Activated T-helper 1 cell treated with anti-CD3 and anti-CD28 coated beads, Interleukin-12 subunit alpha, Interleukin-12 subunit beta, Interleukin-2, Interleukin-4 antibody, amounts not matched to agents 30 ng/mL and 10 ng/mL and 1 ng/mL, durations not matched to agents 14 hours and 24 hours and 36 hours (primary cell): ENCODE results near the gene PCDHB14. TPM values are rescaled to one million over a fixed set of nuclear protein-coding genes. Genes with fewer than 3 reads are reported as not detected.
"Not testable (repeated sequence)": the region's sequence is repeated elsewhere in the genome, so short reads cannot be mapped to it uniquely, and the experiment has no call there.

Experiments used
- DNase-seq: peaks from one replicate; pipeline ENCODE4 v3.0.0; 2021; ENCODE audit warnings: low spot score
- H3K27ac Mint-ChIP-seq: one replicate; pipeline ENCODE4 v1.8.0; 2021; ENCODE audit warnings: mild to moderate bottlenecking, mixed read lengths
- H3K27me3 Mint-ChIP-seq: one replicate; pipeline ENCODE4 v1.8.0; 2022; ENCODE audit warnings: mild to moderate bottlenecking, moderate library complexity, mixed read lengths; ENCODE audit not compliant: insufficient read depth
- H3K36me3 Mint-ChIP-seq: one replicate; pipeline ENCODE4 v1.8.0; 2021; ENCODE audit warnings: low read depth, mixed read lengths
- H3K4me1 Mint-ChIP-seq: one replicate; pipeline ENCODE4 v1.8.0; 2021; ENCODE audit warnings: low read depth, mixed read lengths
- H3K4me3 Mint-ChIP-seq: one replicate; pipeline ENCODE4 v1.8.0; 2021; ENCODE audit warnings: mild to moderate bottlenecking, moderate library complexity, mixed read lengths
- H3K9me3 Mint-ChIP-seq: one replicate; pipeline ENCODE4 v1.8.0; 2021; ENCODE audit warnings: mixed read lengths
- intact Hi-C: fragments of 100-400 bp; cut with micrococcal nuclease; formaldehyde crosslinking; loops from one replicate; pipeline ENCODE4 v1.15.1; 2024
- total RNA-seq: library from RNA; stranded (reverse); gene quantifications from 2 replicates; pipeline ENCODE4 v1.2.3, GENCODE V29; 2022

The PCDHB14 gene
- total RNA-seq, 1 donor from 2014 or later: not detected

DNA sequence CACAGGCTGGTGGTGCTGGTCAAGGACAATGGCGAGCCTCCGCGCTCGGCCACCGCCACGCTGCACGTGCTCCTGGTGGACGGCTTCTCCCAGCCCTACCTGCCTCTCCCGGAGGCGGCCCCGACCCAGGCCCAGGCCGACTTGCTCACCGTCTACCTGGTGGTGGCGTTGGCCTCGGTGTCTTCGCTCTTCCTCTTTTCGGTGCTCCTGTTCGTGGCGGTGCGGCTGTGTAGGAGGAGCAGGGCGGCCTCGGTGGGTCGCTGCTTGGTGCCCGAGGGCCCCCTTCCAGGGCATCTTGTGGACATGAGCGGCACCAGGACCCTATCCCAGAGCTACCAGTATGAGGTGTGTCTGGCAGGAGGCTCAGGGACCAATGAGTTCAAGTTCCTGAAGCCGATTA lies 7.1 kb upstream of the PCDHB14 start:
- H3K4me3 Mint-ChIP-seq, H3K27me3 Mint-ChIP-seq, H3K4me1 Mint-ChIP-seq, DNase-seq, intact Hi-C loops, H3K27ac Mint-ChIP-seq, H3K36me3 Mint-ChIP-seq: not testable (repeated sequence)
- peaks cover 31% of the 10 kb centered on the region for H3K9me3 Mint-ChIP-seq

DNA sequence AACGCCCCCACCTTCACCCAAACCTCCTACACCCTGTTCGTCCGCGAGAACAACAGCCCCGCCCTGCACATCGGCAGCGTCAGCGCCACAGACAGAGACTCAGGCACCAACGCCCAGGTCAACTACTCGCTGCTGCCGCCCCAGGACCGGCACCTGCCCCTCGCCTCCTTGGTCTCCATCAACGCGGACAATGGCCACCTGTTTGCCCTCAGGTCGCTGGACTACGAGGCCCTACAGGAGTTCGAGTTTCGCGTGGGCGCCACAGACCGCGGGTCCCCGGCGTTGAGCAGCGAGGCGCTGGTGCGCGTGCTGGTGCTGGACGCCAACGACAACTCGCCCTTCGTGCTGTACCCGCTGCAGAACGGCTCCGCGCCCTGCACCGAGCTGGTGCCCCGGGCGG lies 1.7 kb downstream of the PCDHB14 start:
- H3K4me1 Mint-ChIP-seq, H3K36me3 Mint-ChIP-seq, H3K4me3 Mint-ChIP-seq, H3K27me3 Mint-ChIP-seq, DNase-seq, intact Hi-C loops, H3K27ac Mint-ChIP-seq: not testable (repeated sequence)
- H3K9me3 Mint-ChIP-seq: peaks cover 14% of the 10 kb centered on the region

DNA sequence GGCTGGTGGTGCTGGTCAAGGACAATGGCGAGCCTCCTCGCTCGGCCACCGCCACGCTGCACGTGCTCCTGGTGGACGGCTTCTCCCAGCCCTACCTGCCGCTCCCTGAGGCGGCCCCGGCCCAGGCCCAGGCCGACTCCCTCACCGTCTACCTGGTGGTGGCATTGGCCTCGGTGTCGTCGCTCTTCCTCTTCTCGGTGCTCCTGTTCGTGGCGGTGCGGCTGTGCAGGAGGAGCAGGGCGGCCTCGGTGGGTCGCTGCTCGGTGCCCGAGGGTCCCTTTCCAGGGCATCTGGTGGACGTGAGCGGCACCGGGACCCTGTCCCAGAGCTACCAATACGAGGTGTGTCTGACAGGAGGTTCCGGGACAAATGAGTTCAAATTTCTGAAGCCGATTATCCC lies 2.3 kb downstream of the PCDHB14 start:
- H3K4me1 Mint-ChIP-seq, DNase-seq, intact Hi-C loops, H3K4me3 Mint-ChIP-seq, H3K36me3 Mint-ChIP-seq, H3K27ac Mint-ChIP-seq, H3K27me3 Mint-ChIP-seq: not testable (repeated sequence)
- peaks cover 11% of the 10 kb centered on the region for H3K9me3 Mint-ChIP-seq

DNA sequence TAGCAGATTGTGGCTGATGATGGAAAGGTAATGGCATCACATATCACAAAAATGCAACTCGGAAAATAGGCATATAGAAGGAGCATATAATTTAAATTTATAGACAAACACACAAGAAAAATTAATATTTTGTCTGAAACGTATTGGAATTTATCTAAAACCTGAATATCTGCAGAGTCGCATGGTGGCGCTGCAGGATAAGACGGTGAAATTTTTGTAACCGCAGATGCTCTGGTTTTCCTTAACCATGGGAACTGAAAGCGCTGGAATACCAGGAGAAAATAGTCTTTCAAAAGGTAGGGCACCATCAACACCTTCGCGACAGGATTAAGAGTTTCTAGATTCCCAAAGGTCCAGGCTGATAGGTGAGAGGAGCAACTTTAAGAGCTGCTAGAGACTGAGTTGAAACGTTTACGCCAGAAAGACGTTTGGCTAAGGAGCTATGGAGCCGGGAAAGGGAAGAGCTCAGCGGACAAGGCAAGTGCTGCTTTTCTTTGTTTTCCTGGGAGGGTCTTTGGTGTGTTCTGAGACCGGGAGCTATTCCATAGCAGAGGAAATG lies 11.0 kb downstream of the PCDHB14 start:
- DNase-seq: no peak
- no peak overlapping the region for H3K27ac Mint-ChIP-seq
- no peaks in the 10 kb centered on the region for H3K4me1 Mint-ChIP-seq
- intact Hi-C loops: loop anchor here (5.0 to 10.0 kb wide), 2 partner anchors 188 to 369 kb away; partner anchors contain the start of genes PCDHA11 and PCDHGA11
- peaks cover 1% of the 10 kb centered on the region for H3K36me3 Mint-ChIP-seq
- H3K27me3 Mint-ChIP-seq: peaks cover 3% of the 10 kb centered on the region
- H3K4me3 Mint-ChIP-seq: no peak overlapping the region
- H3K9me3 Mint-ChIP-seq: peaks cover 33% of the 10 kb centered on the region

DNA sequence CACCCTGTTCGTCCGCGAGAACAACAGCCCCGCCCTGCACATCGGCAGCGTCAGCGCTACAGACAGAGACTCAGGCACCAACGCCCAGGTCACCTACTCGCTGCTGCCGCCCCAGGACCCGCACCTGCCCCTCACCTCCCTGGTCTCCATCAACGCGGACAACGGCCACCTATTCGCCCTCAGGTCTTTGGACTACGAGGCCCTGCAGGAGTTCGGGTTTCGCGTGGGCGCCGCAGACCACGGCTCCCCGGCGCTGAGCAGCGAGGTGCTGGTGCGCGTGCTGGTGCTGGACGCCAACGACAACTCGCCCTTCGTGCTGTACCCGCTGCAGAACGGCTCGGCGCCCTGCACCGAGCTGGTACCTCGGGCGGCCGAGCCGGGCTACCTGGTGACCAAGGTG lies 12.8 kb downstream of the PCDHB14 start:
- not testable (repeated sequence) for H3K4me3 Mint-ChIP-seq
- intact Hi-C loops: loop anchor here (10.0 kb wide), 1 partner anchor 371 kb away; the partner anchor contains the start of gene PCDHA11

DNA sequence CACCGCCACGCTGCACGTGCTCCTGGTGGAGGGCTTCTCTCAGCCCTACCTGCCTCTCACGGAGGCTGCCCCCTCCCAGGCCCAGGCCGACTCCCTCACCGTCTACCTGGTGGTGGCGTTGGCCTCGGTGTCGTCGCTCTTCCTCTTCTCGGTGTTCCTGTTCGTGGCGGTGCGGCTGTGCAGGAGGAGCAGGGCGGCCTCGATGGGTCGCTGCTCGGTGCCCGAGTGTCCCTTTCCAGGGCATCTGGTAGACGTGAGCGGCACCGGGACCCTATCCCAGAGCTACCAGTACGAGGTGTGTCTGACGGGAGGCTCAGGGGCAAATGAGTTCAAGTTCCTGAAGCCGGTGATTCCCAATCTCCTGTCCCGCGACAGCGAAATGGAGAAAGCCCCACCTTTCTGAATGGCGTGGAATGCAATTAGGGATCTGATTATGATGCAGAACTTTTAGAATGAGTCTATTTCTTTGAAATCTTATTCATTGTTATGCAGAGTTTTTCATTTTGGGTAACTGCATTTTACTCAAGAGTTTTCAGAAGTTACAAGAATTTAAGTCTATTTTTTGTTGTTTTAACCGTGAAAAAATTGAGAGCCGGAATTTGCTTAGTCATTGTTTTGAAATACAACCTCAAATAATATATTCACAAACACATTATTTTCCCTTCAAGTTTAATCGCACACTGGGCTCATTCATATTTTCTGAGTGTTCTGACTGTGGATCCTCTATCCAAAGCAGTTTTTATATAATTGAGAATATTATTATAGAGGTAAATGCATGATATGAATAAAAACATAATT lies 13.6 kb downstream of the PCDHB14 start:
- H3K27me3 Mint-ChIP-seq: peaks cover 3% of the 10 kb centered on the region
- DNase-seq: no peak
- H3K4me1 Mint-ChIP-seq: no peaks in the 10 kb centered on the region
- H3K27ac Mint-ChIP-seq: peak overlapping the region; percentile 86
- H3K9me3 Mint-ChIP-seq: peaks cover 45% of the 10 kb centered on the region
- peaks cover 1% of the 10 kb centered on the region for H3K36me3 Mint-ChIP-seq
- intact Hi-C loops: loop anchor here (10.0 kb wide), 1 partner anchor 372 kb away; the partner anchor contains the start of gene PCDHA11
- H3K4me3 Mint-ChIP-seq: peak overlapping the region; percentile 26

More for the DNA sequence above, 12.8 kb downstream of the PCDHB14 start:
- H3K36me3 Mint-ChIP-seq, DNase-seq, H3K27me3 Mint-ChIP-seq, H3K4me1 Mint-ChIP-seq: not testable (repeated sequence)
- peaks cover 49% of the 10 kb centered on the region for H3K9me3 Mint-ChIP-seq
- H3K27ac Mint-ChIP-seq: peak overlapping the region; percentile 23

DNA sequence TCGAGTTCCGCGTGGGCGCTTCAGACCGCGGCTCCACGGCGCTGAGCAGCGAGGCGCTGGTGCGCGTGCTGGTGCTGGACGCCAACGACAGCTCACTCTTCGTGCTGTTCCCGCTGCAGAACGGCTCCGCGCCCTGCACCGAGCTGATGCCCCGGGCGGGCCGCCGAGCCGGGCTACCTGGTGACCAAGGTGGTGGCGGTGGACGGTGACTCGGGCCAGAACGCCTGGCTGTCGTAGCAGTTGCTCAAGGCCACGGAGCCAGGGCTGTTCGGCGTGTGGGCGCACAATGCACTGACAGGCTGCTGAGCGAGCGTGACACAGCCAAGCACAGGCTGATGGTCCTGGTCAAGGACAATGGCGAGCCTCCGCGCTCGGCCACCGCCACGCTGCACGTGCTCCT lies 18.4 kb downstream of the PCDHB14 start:
- H3K27me3 Mint-ChIP-seq: peaks cover 2% of the 10 kb centered on the region
- peaks cover 70% of the 10 kb centered on the region for H3K9me3 Mint-ChIP-seq
- peaks cover 1% of the 10 kb centered on the region for H3K36me3 Mint-ChIP-seq
- no peaks in the 10 kb centered on the region for H3K4me1 Mint-ChIP-seq
- H3K4me3 Mint-ChIP-seq: no peak overlapping the region
- intact Hi-C loops: loop anchor here (10.0 kb wide), 1 partner anchor 113 kb away; the partner anchor contains the start of genes PCDHGA4, PCDHGB1 and PCDHGB2
- H3K27ac Mint-ChIP-seq: no peak overlapping the region
- no peak for DNase-seq

DNA sequence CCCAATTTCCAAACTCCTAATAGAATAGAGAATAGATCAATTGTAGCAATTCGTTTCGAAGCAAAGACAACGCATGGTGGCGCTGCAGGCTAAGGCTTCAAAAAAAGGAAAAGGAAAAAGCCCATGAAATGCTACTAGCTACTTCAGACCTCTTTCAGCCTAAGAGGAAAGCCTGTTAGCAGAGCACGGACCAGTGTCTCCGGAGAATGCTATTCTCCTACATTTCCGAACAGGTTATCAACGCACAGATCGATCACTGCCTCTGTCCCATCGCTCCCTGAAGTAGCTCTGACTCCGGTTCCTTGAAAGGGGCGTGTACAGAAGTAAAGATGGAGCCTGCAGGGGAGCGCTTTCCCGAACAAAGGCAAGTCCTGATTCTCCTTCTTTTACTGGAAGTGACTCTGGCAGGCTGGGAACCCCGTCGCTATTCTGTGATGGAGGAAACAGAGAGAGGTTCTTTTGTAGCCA lies 22.1 kb downstream of the PCDHB14 start, which contains the start of gene PCDHB15:
Gene PCDHB15, plus strand, starts transcription at position 146 of the 468 bp plus-strand sequence. Its CDS starts 184 bp downstream, at position 330.
- Mint-ChIP-seq H3K36me3 (peaks cover 1% of the 10 kb centered on the region), H3K9me3 (peaks cover 72% of the 10 kb centered on the region), H3K27me3 (no peaks in the 10 kb centered on the region), H3K27ac (no peak within 1 kb of the TSS), H3K4me1 (no peaks in the 10 kb centered on the region), H3K4me3 (no peak within 1 kb of the TSS)
- intact Hi-C loops: loop anchor here (10.0 kb wide), 1 partner anchor 110 kb away; the partner anchor contains the start of genes PCDHGA4, PCDHGB1 and PCDHGB2
- DNase-seq: no peak

DNA sequence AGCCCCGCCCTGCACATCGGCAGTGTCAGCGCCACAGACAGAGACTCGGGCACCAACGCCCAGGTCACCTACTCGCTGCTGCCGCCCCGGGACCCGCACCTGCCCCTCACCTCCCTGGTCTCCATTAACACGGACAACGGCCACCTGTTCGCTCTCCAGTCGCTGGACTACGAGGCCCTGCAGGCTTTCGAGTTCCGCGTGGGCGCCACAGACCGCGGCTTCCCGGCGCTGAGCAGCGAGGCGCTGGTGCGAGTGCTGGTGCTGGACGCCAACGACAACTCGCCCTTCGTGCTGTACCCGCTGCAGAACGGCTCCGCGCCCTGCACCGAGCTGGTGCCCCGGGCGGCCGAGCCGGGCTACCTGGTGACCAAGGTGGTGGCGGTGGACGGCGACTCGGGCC lies 23.8 kb downstream of the PCDHB14 start:
- not testable (repeated sequence) for H3K36me3 Mint-ChIP-seq, H3K27me3 Mint-ChIP-seq, DNase-seq, H3K4me3 Mint-ChIP-seq, H3K27ac Mint-ChIP-seq, H3K4me1 Mint-ChIP-seq
- intact Hi-C loops: loop anchor here (10.0 kb wide), 1 partner anchor 108 kb away; the partner anchor contains the start of genes PCDHGA4, PCDHGB1 and PCDHGB2
- peaks cover 59% of the 10 kb centered on the region for H3K9me3 Mint-ChIP-seq

DNA sequence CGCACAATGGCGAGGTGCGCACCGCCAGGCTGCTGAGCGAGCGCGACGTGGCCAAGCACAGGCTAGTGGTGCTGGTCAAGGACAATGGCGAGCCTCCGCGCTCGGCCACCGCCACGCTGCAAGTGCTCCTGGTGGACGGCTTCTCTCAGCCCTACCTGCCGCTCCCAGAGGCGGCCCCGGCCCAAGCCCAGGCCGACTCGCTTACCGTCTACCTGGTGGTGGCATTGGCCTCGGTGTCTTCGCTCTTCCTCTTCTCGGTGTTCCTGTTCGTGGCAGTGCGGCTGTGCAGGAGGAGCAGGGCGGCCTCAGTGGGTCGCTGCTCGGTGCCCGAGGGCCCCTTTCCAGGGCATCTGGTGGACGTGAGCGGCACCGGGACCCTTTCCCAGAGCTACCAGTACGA lies 24.3 kb downstream of the PCDHB14 start:
- H3K27ac Mint-ChIP-seq, H3K36me3 Mint-ChIP-seq, H3K27me3 Mint-ChIP-seq, H3K4me1 Mint-ChIP-seq, DNase-seq, H3K4me3 Mint-ChIP-seq: not testable (repeated sequence)
- H3K9me3 Mint-ChIP-seq: peaks cover 57% of the 10 kb centered on the region
- intact Hi-C loops: loop anchor here (10.0 kb wide), 1 partner anchor 107 kb away; the partner anchor contains the start of genes PCDHGA4, PCDHGB1 and PCDHGB2

DNA sequence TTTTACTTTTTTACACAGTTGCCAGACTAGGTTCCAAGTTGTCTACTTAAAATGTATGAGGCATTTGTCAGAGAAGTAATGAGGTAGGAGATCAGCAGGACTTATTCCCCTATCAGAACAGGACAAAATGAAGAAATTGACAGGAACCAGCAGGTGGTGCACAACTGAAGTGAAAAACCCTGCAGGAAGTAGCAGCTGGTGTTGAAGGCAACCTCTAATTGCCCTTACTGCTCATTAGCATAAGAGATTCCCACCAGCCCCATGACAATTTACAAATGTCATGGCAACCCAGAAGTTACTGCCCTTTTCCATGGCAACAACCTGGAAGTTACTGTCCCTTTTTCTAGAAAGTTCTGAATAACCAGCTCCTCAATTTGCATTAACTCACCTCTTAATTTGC lies 27.4 kb downstream of the PCDHB14 start:
- Mint-ChIP-seq H3K36me3 (peaks cover 4% of the 10 kb centered on the region), H3K4me3 (no peak overlapping the region), H3K4me1 (no peaks in the 10 kb centered on the region), H3K9me3 (peaks cover 57% of the 10 kb centered on the region), H3K27me3 (no peaks in the 10 kb centered on the region), H3K27ac (no peak overlapping the region)
- DNase-seq: no peak
- intact Hi-C loops: no loop called here

DNA sequence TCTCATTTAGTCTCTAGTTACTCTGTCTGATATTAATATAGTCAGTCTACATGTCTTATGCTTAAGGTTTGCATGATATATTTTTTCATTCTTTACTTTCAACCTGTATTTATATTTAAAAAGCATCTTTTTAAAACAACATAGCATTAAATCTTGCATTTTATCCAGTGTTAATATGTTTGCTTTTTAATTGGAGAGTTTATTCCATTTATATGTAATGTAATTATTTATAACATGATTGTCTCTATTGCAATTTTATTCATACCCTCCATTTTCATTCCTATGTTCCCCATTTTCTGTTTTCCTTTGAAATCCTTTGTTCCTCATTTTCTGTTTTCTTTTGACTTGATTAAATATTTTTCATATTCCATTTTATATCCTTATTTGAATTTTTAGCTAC lies 35.3 kb downstream of the PCDHB14 start:
- no peak overlapping the region for H3K27ac Mint-ChIP-seq
- H3K4me1 Mint-ChIP-seq: no peaks in the 10 kb centered on the region
- no peak overlapping the region for H3K4me3 Mint-ChIP-seq
- intact Hi-C loops: loop anchor here (2.0 kb wide), 1 partner anchor 62 kb away; the partner anchor contains the start of gene TAF7
- H3K36me3 Mint-ChIP-seq: peaks cover 3% of the 10 kb centered on the region
- DNase-seq: no peak
- H3K27me3 Mint-ChIP-seq: no peaks in the 10 kb centered on the region
- peaks cover 77% of the 10 kb centered on the region for H3K9me3 Mint-ChIP-seq

DNA sequence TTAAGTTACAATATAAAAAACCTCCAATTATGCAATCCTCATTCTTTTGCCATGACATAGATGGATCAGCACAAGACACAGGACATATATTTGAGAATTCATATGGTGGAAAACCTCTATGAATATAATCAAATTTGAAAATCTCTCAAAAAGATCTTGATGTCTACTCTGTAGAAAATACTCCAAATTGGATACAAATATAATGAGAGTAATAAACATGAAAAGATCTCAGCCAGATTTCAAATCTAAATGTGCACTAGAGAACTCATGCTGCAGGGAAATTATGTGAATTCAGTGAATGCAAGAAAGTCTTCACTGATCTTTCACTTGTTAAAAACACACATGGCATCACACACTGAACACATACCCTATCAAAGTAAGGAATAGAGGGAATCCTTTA lies 35.8 kb downstream of the PCDHB14 start:
- no peak for DNase-seq
- Mint-ChIP-seq H3K27ac (no peak overlapping the region), H3K4me3 (no peak overlapping the region), H3K9me3 (peaks cover 77% of the 10 kb centered on the region), H3K4me1 (no peaks in the 10 kb centered on the region), H3K36me3 (peaks cover 4% of the 10 kb centered on the region), H3K27me3 (no peaks in the 10 kb centered on the region)
- intact Hi-C loops: loop anchor here (2.0 kb wide), 1 partner anchor 62 kb away; the partner anchor contains the start of gene TAF7
